GM12875 (cell line): ENCODE results near the gene SBSN.
A peak's percentile ranks its signal among the peaks of the same experiment; 100 is the strongest.

ENCODE experiments used
- H3K4me3 ChIP-seq: one replicate; pipeline ENCODE4 v1.5.1; 2011; ENCODE audit warnings: low read depth, low read length, control low read depth
- TF ChIP-seq, protein P1 (sequence below): IDR thresholded peaks from 2 replicates; pipeline ENCODE4 v1.5.1; 2011; ENCODE audit warnings: low read depth, mild to moderate bottlenecking, control low read depth, inconsistent platforms, low read length, moderate library complexity, borderline replicate concordance; ENCODE audit not compliant: insufficient read depth

SBSN gene

DNA sequence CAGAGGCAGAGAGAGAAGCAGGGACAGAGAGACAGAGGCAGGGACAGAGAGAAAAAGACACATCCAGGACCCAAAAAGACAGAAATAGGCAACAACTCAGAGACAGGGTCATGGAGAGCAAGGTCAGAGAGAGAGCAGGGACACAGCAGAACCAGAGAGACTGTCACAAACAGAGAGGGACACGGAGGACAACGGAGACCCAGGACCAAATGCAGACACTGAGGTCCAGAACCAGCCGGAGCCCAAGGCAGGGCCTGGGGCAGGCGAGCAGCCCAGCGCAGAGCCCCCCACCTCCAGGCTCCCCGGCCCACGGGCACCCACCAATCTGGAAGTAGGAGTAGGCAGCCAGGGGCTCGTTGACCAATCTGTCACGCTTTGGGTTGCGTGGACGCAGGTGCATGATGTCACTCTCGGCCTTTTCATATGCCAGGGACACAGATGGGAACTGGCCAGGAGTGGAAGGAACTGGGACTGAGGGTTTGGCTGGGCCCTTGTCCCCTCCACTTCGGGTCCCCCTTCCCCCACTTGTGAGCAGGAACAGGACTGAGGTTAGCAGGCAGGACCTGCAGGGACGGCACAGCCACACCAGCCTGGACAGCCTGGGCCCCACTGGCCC, 25.4 kb upstream of the SBSN start:
- TF ChIP-seq, protein P1, sequence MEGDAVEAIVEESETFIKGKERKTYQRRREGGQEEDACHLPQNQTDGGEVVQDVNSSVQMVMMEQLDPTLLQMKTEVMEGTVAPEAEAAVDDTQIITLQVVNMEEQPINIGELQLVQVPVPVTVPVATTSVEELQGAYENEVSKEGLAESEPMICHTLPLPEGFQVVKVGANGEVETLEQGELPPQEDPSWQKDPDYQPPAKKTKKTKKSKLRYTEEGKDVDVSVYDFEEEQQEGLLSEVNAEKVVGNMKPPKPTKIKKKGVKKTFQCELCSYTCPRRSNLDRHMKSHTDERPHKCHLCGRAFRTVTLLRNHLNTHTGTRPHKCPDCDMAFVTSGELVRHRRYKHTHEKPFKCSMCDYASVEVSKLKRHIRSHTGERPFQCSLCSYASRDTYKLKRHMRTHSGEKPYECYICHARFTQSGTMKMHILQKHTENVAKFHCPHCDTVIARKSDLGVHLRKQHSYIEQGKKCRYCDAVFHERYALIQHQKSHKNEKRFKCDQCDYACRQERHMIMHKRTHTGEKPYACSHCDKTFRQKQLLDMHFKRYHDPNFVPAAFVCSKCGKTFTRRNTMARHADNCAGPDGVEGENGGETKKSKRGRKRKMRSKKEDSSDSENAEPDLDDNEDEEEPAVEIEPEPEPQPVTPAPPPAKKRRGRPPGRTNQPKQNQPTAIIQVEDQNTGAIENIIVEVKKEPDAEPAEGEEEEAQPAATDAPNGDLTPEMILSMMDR = no peak
- no peak overlapping the region for H3K4me3 ChIP-seq

DNA sequence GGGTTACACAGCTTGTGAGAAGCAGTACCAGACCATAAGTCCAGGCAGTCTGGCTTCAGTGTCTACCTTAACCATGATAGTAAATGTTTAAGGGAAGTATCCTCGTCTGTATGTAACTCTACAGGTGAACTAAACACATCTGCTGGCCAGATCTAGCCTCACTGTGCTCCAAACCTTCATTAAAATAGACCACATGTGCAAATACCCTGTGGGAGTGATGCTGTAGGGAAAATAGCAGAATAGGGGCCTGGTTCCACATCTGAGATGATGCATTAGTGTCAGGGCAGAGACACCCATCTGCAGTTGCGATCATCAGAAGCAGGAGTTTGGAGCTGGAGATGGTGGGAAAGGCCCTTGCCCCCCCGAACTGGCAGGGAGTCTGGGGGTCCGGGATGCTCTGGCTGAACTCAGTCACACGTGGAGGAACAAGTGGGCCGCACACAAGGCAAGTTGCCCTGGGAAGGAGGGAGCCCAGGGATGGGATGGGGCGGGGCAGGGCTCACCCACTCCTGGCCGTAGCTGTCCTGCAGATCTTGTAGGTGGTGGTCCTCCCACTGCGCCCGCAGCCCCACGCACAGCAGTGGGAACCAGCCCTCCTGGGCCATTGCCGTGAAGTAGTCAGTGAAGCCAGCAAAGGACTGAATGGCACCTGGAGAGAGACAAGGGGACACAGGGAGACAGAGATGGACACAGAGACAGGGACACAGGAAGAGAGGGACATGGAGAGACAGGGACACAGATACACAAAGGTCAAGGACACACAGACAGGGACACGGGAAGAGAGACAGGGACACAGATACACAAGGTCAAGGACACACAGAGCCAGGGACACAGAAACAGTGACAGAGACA, 24.6 kb upstream of the SBSN start:
- TF ChIP-seq, protein P1 = no peak

DNA sequence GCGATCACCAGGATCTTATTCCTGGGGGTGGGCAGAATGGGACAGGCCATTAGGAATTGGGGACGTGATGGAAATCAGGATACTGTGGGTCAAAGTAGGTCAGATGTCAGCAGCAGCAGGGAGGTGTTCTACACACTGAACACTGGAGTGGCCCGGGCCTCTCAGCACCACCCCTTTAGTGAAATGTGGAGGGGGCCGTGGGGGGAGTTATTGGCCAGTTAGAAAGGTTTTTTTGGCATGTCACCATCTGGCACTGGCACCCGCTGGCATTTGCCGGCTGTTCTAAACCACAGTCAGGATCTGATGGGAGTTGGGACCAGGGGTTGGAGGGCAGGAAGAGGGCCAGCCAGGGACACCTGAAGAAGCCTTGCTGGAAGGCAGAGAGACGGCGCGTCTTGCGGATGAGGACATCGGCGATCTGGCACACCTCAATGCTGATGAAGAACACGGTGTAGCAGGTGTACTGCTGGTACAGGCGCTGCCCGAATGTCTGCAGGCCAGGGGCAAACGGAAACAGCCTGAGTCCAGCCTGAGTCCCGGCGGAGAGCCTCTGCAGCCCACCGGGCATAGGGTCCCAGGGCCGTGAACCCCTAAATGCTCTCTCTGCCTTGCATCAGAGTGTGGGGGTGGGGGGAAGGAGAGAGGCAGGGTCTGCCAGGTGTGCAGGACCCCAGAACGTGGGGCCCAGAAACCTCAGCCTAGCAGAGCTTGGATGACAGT, 23.1 kb upstream of the SBSN start:
- TF ChIP-seq, protein P1 = no peak
- no peak overlapping the region for H3K4me3 ChIP-seq

More for the DNA sequence above, 24.6 kb upstream of the SBSN start:
- no peak overlapping the region for H3K4me3 ChIP-seq

DNA sequence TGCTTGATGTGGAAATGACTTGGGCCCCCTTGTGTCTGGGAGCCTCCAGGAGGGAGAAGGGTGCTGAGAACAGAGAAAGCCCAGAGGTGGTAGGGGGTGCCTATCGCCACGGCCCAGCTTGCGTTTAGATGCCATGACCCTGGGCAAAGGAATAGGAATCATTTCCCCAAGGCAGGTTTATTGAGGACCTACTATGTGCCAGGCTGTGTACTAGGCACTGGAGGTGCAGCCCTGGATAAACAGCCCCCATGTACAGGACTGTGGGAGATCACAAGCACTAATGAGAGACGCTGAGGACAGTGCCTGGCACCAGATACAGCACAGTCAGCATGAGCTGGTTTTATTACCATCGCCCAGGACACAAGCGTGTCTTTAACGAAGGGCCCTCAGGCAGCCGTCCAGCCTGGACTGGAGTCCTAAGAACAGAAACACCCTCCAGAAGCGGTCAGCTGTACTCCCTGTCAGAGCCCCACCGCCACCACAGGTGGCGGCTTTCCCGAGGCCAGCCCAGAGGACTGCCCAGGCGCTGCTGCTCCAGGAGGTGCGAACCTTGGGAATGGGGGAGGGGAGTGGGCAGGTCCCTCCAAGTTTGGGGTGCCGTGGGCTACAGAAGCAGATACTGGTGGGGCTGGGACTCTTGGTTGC, 21.9 kb upstream of the SBSN start:
- TF ChIP-seq, protein P1 = no peak
- no peak overlapping the region for H3K4me3 ChIP-seq

DNA sequence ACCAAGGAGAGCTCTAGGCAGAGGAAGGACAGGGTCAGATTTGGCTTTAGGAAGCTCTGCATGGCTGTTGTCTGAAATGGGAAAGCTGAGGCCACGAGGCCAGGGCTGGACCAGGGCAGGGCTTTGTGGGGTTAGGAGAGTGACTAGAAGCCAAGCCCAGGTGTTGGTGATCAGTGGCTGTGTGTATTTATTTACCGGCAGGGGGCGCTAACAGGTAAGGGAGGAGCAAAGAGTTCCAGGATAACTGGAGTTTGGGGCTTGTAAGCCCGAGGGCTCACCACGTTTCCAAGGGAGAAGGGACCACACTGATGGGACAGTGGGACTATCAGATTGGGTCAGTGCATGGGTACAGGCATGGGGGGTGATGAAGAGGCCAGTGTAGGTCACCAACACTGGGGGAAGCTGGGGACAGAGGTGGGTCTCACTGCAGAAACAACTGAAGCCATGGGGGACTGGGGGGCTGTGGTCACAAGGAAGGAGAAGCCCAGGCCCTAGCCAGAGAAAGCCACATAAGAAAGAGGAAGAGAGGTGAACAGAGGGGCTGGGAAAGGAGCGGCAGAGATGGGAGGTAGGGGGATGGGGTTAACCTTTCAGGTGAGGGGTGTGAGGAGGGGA, 21.2 kb upstream of the SBSN start:
- no peak overlapping the region for H3K4me3 ChIP-seq
- TF ChIP-seq, protein P1 = peak; percentile 72

DNA sequence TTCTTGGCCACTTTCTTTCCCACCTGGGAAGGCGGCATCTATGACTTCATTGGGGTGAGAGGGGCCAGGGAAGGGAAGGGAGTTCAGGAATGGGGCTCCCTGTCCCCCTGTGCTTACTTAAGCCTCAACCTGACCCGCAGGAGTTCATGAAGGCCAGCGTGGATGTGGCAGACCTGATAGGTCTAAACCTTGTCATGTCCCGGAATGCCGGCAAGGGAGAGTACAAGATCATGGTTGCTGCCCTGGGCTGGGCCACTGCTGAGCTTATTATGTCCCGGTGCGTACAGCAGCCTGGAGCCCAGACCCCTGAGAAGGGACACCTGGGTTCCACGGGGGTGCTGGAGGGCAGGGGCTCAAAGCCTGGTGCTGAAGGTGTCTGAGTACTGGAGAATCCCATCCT, 18.4 kb upstream of the SBSN start:
- peak overlapping the region; percentile 77 for H3K4me3 ChIP-seq
- TF ChIP-seq, protein P1 = no peak
